ENCODE results near the gene PAGE4. TPM values are rescaled to one million over a fixed set of nuclear protein-coding genes. Genes with fewer than 3 reads are reported as not detected.

Gene PAGE4
- total RNA-seq, 1 experiment from 2014 or later = not detected

DNA sequence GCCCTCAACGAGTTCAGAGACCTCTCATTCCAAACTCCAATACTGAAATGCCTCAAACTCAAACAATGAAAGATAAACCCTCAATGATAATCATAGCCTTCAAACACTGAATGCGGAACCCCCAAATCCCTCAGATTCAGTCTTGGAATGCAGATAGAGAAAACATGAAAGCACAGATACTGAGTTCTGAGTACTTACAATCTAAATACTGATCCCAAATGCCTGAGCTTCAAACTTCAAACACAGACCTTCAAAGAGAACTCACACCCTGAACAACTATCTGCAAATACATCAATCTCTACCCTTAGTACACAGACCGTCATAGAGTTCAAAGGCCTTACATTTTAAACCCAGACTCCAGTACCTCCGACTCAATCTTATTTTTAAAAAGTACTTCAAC, 16.9 kb upstream of the PAGE4 start:
- BruUV-seq (replicated peaks) = no TSS peak
- no peaks in the 10 kb centered on the region for H3K36me3 ChIP-seq (ENCODE audit: insufficient read depth, low read length, poor library complexity, severe bottlenecking)
- DNase-seq (ENCODE audit: low spot score) = no peak
- TF ChIP-seq EZH2 (IDR thresholded peaks at IDR 0.05; ENCODE audit: borderline replicate concordance, low read depth, low read length, poor library complexity, severe bottlenecking) = no peak
- TF ChIP-seq, protein P1, sequence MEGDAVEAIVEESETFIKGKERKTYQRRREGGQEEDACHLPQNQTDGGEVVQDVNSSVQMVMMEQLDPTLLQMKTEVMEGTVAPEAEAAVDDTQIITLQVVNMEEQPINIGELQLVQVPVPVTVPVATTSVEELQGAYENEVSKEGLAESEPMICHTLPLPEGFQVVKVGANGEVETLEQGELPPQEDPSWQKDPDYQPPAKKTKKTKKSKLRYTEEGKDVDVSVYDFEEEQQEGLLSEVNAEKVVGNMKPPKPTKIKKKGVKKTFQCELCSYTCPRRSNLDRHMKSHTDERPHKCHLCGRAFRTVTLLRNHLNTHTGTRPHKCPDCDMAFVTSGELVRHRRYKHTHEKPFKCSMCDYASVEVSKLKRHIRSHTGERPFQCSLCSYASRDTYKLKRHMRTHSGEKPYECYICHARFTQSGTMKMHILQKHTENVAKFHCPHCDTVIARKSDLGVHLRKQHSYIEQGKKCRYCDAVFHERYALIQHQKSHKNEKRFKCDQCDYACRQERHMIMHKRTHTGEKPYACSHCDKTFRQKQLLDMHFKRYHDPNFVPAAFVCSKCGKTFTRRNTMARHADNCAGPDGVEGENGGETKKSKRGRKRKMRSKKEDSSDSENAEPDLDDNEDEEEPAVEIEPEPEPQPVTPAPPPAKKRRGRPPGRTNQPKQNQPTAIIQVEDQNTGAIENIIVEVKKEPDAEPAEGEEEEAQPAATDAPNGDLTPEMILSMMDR (conservative IDR thresholded peaks at IDR 0.05; ENCODE audit: low read depth, low read length) = no peak
- H3K9me3 ChIP-seq (ENCODE audit: low read depth, low read length, poor library complexity, severe bottlenecking) = no peaks in the 10 kb centered on the region
- POLR2A ChIA-PET (ENCODE audit: low non-redundant PET) = no interaction called here
- no peaks in the 10 kb centered on the region for H3K4me1 ChIP-seq (ENCODE audit: insufficient read depth, low read length, poor library complexity, severe bottlenecking)
- H3K27ac ChIP-seq (ENCODE audit: low read depth, low read length, poor library complexity, severe bottlenecking) = no peak overlapping the region
- H3K27me3 ChIP-seq (replicated peaks; ENCODE audit: insufficient read depth, low read depth, low read length, poor library complexity) = no peaks in the 10 kb centered on the region
- CTCF ChIA-PET = no interaction called here
- intact Hi-C loops (cut with micrococcal nuclease; ENCODE audit: unreplicated experiment) = no loop called here
- no peak overlapping the region for H3K4me3 ChIP-seq (ENCODE audit: low read depth, low read length, poor library complexity, severe bottlenecking)

DNA sequence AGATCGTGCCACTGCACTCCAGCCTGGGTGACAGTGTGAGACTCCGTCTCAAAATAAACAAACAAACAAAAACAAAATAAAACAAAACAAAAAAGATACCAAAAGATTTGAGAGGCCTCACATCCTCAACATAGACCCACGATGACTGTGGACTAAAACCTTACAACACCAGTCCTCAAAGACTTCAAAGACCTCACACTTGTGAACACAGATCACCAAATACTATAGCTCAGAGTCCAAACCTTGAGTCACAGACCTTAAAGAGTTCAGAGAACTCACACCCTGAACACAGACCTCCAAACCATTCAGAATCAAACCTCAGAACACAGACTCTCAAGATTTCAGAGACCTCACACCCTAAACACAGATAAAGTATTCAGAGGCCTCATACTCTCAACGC, 12.7 kb upstream of the PAGE4 start:
- no peak for DNase-seq (ENCODE audit: low spot score)
- no peak overlapping the region for H3K4me3 ChIP-seq (ENCODE audit: low read depth, low read length, poor library complexity, severe bottlenecking)
- BruUV-seq (replicated peaks) = no TSS peak
- intact Hi-C loops (cut with micrococcal nuclease; ENCODE audit: unreplicated experiment) = no loop called here
- no peak overlapping the region for H3K27ac ChIP-seq (ENCODE audit: low read depth, low read length, poor library complexity, severe bottlenecking)
- H3K4me1 ChIP-seq (ENCODE audit: insufficient read depth, low read length, poor library complexity, severe bottlenecking) = no peaks in the 10 kb centered on the region
- CTCF ChIA-PET = no interaction called here
- POLR2A ChIA-PET (ENCODE audit: low non-redundant PET) = no interaction called here
- no peaks in the 10 kb centered on the region for H3K27me3 ChIP-seq (replicated peaks; ENCODE audit: insufficient read depth, low read depth, low read length, poor library complexity)
- no peak for TF ChIP-seq EZH2 (IDR thresholded peaks at IDR 0.05; ENCODE audit: borderline replicate concordance, low read depth, low read length, poor library complexity, severe bottlenecking)
- TF ChIP-seq, protein P1 (conservative IDR thresholded peaks at IDR 0.05; ENCODE audit: low read depth, low read length) = no peak
- no peaks in the 10 kb centered on the region for H3K36me3 ChIP-seq (ENCODE audit: insufficient read depth, low read length, poor library complexity, severe bottlenecking)
- no peaks in the 10 kb centered on the region for H3K9me3 ChIP-seq (ENCODE audit: low read depth, low read length, poor library complexity, severe bottlenecking)

DNA sequence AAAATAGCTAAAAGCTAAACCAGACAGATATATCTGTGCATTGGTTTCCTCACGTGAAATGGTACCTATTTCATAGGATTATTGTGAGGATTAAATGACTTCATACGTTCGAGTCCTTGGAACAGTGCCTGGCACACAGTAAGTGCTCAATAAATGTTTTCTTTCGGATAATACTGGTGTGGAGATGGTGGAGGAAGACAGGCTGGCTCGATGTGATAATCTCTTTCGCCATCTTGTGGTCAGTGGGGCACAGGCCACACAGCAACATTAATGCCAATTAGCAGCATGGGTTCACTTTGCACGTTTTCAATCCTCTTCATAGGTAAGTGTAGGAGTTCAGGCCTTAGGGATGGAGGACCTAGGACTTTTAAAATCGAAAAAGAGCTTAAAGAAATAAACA, 9.3 kb downstream of the PAGE4 start:
- no peak overlapping the region for H3K27ac ChIP-seq (ENCODE audit: low read depth, low read length, poor library complexity, severe bottlenecking)
- intact Hi-C loops (cut with micrococcal nuclease; ENCODE audit: unreplicated experiment) = no loop called here
- no peak for TF ChIP-seq EZH2 (IDR thresholded peaks at IDR 0.05; ENCODE audit: borderline replicate concordance, low read depth, low read length, poor library complexity, severe bottlenecking)
- TF ChIP-seq, protein P1 (conservative IDR thresholded peaks at IDR 0.05; ENCODE audit: low read depth, low read length) = peak; percentile 59
- peak; percentile 33 for DNase-seq (ENCODE audit: low spot score)
- no TSS peak for BruUV-seq (replicated peaks)
- POLR2A ChIA-PET (ENCODE audit: low non-redundant PET) = no interaction called here
- H3K9me3 ChIP-seq (ENCODE audit: low read depth, low read length, poor library complexity, severe bottlenecking) = no peaks in the 10 kb centered on the region
- H3K27me3 ChIP-seq (replicated peaks; ENCODE audit: insufficient read depth, low read depth, low read length, poor library complexity) = peaks cover 1% of the 10 kb centered on the region
- CTCF ChIA-PET = no interaction called here
- H3K36me3 ChIP-seq (ENCODE audit: insufficient read depth, low read length, poor library complexity, severe bottlenecking) = no peaks in the 10 kb centered on the region
- H3K4me3 ChIP-seq (ENCODE audit: low read depth, low read length, poor library complexity, severe bottlenecking) = no peak overlapping the region
- H3K4me1 ChIP-seq (ENCODE audit: insufficient read depth, low read length, poor library complexity, severe bottlenecking) = no peaks in the 10 kb centered on the region

Data from A673 (cell line).